ENCODE data around the gene RPL28.

Gene RPL28

DNA sequence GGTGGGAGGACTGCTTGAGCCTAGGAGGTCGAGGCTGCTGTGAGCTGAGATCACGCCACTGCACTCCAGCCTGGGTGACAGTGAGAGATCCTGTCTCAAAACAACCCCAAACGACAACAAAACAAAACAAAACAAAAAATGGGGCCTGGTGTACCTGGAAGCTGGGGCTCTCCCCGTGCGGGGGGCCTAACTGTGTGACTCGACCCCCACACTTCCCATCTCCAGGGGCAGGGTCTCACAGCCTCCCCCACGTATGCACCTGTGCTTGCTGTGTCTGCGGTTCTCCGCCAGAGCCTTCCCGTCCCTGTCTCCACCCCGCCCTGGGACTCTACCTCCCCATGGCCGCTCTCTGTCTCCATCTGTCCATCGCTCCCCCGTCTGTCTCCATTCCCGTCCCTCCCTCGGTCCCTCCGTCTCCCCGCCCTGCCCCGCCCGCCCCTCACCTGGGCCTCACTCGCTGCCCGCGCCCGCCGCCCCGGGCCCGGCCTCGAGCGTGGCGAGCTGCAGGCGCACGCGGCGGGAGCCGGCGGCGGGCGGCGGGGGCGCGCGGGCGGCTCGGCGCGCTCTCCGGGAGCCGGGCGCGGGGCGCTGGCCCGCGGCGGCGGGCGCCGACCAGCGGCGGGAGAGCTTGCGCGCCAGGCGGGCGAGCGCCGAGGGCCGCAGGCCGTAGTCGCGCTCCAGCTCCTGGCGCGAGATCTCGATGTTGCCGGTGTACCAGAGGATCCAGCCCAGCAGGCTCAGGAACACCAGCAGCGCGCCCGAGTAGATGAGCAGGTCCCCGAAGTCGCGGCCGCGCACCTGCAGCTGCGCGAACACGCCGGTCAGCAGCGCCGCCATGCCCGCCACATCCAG, 2.2 kb upstream of the RPL28 start:
- in situ Hi-C loops (cut with MboI; ENCODE audit: low sequenced_read_pairs, unreplicated experiment): no loop called here
- TF ChIP-seq CTCF (IDR thresholded peaks at IDR 0.05; ENCODE audit: borderline replicate concordance, control extremely low read depth, extremely low read depth, insufficient read depth, missing control alignments): peak; percentile 51
- DNase-seq (ENCODE audit: low spot score): peak; percentile 84

GRCh38 chr19:55384131-55384919, 1.4 kb upstream of the RPL28 start, which contains the start of gene TMEM238:
TSS of gene TMEM238 (minus strand) at chr19:55384292. CDS start at chr19:55384259, 33 bp downstream.
- TF ChIP-seq CTCF (IDR thresholded peaks at IDR 0.05; ENCODE audit: borderline replicate concordance, control extremely low read depth, extremely low read depth, insufficient read depth, missing control alignments): no peak
- no peak for DNase-seq (ENCODE audit: low spot score)
- in situ Hi-C loops (cut with MboI; ENCODE audit: low sequenced_read_pairs, unreplicated experiment): no loop called here

DNA sequence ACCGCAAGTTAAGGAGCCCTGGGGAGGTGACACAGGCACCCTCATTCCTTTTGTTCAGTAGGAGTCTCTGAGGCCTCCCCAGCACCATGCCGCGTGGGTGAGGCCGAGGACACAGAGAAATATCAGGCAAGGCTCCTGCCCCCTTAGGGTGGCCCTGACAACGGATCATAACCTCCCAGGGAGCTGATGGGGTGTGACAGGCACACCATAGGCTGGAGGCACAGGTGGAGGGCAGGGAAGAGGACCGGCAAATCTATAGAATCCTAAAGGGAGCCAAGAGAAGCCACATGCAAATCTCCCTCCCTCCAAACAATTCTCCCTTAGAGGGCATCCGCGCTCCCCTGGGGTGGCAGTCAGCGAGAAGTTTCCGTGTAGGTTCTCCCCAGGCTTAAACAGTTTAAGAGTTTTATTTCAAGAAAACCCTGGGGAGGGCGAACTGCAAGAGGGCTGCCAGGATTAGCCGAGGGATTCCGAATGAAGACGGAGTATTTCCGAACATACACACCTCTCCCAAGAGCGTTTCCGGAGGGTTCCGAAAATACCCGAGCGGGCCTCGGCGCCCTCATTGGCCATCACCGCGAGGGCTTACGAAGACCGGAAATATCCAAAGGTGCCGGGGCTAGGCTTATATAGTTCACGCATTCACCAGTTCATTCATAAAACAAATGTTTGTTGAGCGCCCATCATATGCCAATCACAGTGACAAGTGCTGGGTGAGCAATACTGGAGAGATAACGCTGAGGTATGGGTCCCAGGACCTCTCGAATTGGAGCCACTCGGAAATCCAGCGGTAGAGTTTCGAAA, 610 bp upstream of the RPL28 start:
- DNase-seq (ENCODE audit: low spot score): peak; percentile 95
- no peak for TF ChIP-seq CTCF (IDR thresholded peaks at IDR 0.05; ENCODE audit: borderline replicate concordance, control extremely low read depth, extremely low read depth, insufficient read depth, missing control alignments)
- in situ Hi-C loops (cut with MboI; ENCODE audit: low sequenced_read_pairs, unreplicated experiment): no loop called here

DNA sequence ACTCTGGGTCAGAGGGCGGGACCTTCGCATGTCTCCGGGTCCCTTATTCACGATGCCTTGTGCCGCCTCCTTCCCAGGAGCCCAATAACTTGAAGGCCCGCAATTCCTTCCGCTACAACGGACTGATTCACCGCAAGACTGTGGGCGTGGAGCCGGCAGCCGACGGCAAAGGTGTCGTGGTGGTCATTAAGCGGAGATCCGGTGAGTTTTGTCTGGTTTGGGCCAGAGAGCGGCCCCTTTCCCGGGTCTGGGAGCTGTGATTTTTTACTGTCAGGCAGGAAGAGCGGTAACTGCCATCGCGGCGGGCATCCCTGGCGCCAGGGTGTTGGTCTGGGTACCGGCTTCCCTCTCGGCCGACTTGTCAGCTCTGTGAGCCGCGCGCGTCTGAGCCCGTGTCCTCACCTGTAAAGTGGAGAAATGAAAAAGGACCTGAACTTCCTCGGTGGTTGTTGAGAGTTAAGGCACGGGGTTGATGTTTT, 800 bp downstream of the RPL28 start:
- DNase-seq (ENCODE audit: low spot score): no peak
- TF ChIP-seq CTCF (IDR thresholded peaks at IDR 0.05; ENCODE audit: borderline replicate concordance, control extremely low read depth, extremely low read depth, insufficient read depth, missing control alignments): no peak
- in situ Hi-C loops (cut with MboI; ENCODE audit: low sequenced_read_pairs, unreplicated experiment): no loop called here

GRCh38 chr19:55387736-55388497, 2.2 kb downstream of the RPL28 start:
- no peak for TF ChIP-seq CTCF (IDR thresholded peaks at IDR 0.05; ENCODE audit: borderline replicate concordance, control extremely low read depth, extremely low read depth, insufficient read depth, missing control alignments)
- in situ Hi-C loops (cut with MboI; ENCODE audit: low sequenced_read_pairs, unreplicated experiment): no loop called here
- DNase-seq (ENCODE audit: low spot score): no peak
